ENCODE data around the gene UGT1A10.

UGT1A10 gene

GRCh38 chr2:233768076-233768475 is 131.8 kb downstream of the UGT1A10 start:
- DNase-seq (ENCODE audit: low read depth in 1 of 2, low spot score in 1 of 2): no peak

GRCh38 chr2:233769260-233769659 is 133.0 kb downstream of the UGT1A10 start:
- no peak for DNase-seq (ENCODE audit: low read depth in 1 of 2, low spot score in 1 of 2)

- DNase-seq (ENCODE audit: low read depth in 1 of 2, low spot score in 1 of 2): no peak
These were observed 135.9 kb downstream of the UGT1A10 start for GRCh38 chr2:233772153-233772552.

GRCh38 chr2:233772583-233772982 is 136.3 kb downstream of the UGT1A10 start:
- DNase-seq (ENCODE audit: low read depth in 1 of 2, low spot score in 1 of 2): no peak

- DNase-seq (ENCODE audit: low read depth in 1 of 2, low spot score in 1 of 2): no peak
These were observed 137.6 kb downstream of the UGT1A10 start for GRCh38 chr2:233773854-233774253.

GRCh38 chr2:233775414-233775813 is 139.2 kb downstream of the UGT1A10 start:
- no peak for DNase-seq (ENCODE audit: low read depth in 1 of 2, low spot score in 1 of 2)

GRCh38 chr2:233778030-233778429 is 141.8 kb downstream of the UGT1A10 start, which contains the start of gene MROH2A:
Gene MROH2A (plus strand): TSS chr2:233778330. CDS start chr2:233779359, 1,029 bp downstream.
- no peak for DNase-seq (ENCODE audit: low read depth in 1 of 2, low spot score in 1 of 2)

GRCh38 chr2:233779722-233780121 is 143.5 kb downstream of the UGT1A10 start:
- DNase-seq (ENCODE audit: low read depth in 1 of 2, low spot score in 1 of 2): no peak

- DNase-seq (ENCODE audit: low read depth in 1 of 2, low spot score in 1 of 2): no peak
These were observed 144.5 kb downstream of the UGT1A10 start for GRCh38 chr2:233780771-233781170.

- DNase-seq (ENCODE audit: low read depth in 1 of 2, low spot score in 1 of 2): no peak
These were observed 153.3 kb downstream of the UGT1A10 start for GRCh38 chr2:233789554-233789953.

GRCh38 chr2:233791151-233791882 is 155.1 kb downstream of the UGT1A10 start:
- no peak for DNase-seq (ENCODE audit: low read depth in 1 of 2, low spot score in 1 of 2)

- no peak for DNase-seq (ENCODE audit: low read depth in 1 of 2, low spot score in 1 of 2)
These were observed 155.7 kb downstream of the UGT1A10 start for GRCh38 chr2:233791883-233792329.

GRCh38 chr2:233792720-233793119 is 156.5 kb downstream of the UGT1A10 start:
- DNase-seq (ENCODE audit: low read depth in 1 of 2, low spot score in 1 of 2): no peak

GRCh38 chr2:233793465-233794127 is 157.3 kb downstream of the UGT1A10 start:
- DNase-seq (ENCODE audit: low read depth in 1 of 2, low spot score in 1 of 2): no peak

- DNase-seq (ENCODE audit: low read depth in 1 of 2, low spot score in 1 of 2): no peak
These were observed 157.9 kb downstream of the UGT1A10 start for GRCh38 chr2:233794128-233794658.

GRCh38 chr2:233795735-233796171 is 159.5 kb downstream of the UGT1A10 start:
- no peak for DNase-seq (ENCODE audit: low read depth in 1 of 2, low spot score in 1 of 2)

- no peak for DNase-seq (ENCODE audit: low read depth in 1 of 2, low spot score in 1 of 2)
These were observed 160.0 kb downstream of the UGT1A10 start for GRCh38 chr2:233796254-233796653.

- DNase-seq (ENCODE audit: low read depth in 1 of 2, low spot score in 1 of 2): no peak
These were observed 162.3 kb downstream of the UGT1A10 start for GRCh38 chr2:233798335-233799086.

- DNase-seq (ENCODE audit: low read depth in 1 of 2, low spot score in 1 of 2): no peak
These were observed 162.9 kb downstream of the UGT1A10 start for GRCh38 chr2:233799087-233799665.

- no peak for DNase-seq (ENCODE audit: low read depth in 1 of 2, low spot score in 1 of 2)
These were observed 163.5 kb downstream of the UGT1A10 start for GRCh38 chr2:233799716-233800115.

GRCh38 chr2:233800208-233800607 is 164.0 kb downstream of the UGT1A10 start:
- no peak for DNase-seq (ENCODE audit: low read depth in 1 of 2, low spot score in 1 of 2)

Data from activated T-helper 1 cell treated with anti-CD3 and anti-CD28 coated beads, Interleukin-2, amount 50 U/mL, for 16 hours (primary cell).